ENCODE results near the gene DCUN1D2.
A peak's percentile ranks its signal among the peaks of the same experiment; 100 is the strongest.

DCUN1D2 gene

DNA sequence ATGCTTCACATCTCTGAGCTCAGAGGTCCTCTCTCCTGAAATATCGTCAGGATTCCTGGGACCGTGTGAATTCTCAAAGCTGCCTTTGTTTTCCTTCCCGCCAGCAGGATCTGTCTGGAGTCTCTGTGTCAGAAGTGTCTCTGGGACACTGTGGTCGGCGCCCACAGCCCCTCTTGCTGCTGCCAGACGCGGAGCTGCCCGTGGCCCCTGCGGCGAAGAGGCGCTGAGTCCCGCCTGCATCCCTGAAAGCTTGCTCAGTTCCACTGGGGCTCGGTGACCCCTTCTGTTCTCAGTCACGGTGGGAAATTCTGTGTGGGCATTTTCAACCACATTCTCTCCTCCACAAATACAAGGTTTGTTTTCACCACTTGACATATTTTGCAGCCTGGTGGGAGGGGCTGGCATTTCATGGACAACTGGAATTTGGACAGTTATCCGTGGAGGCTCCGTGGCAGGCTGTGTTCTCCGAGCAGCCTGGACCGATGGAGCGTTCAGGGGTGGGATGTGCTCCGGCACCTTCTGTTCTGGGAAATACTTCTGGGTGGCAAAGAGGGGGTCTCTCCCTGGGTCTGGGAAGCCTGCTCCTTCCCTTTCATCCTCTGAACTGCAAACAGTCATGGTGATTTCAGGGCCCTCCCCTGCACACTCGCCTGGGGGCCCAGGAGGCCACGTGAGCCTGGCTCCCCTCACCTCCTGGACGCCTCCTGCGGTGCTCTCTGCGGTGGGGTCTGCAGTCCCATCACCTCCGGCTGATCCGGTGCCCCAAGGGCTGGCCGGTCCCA is 84.0 kb downstream of the DCUN1D2 start:
- no peak overlapping the region for H3K4me3 ChIP-seq (ENCODE audit: low read depth, low read length)
- in situ Hi-C loops (cut with HindIII; ENCODE audit: low sequenced_read_pairs): no loop called here
- peak; percentile 15 for DNase-seq (ENCODE audit: low read depth, low spot score)
- TF ChIP-seq, protein P1, sequence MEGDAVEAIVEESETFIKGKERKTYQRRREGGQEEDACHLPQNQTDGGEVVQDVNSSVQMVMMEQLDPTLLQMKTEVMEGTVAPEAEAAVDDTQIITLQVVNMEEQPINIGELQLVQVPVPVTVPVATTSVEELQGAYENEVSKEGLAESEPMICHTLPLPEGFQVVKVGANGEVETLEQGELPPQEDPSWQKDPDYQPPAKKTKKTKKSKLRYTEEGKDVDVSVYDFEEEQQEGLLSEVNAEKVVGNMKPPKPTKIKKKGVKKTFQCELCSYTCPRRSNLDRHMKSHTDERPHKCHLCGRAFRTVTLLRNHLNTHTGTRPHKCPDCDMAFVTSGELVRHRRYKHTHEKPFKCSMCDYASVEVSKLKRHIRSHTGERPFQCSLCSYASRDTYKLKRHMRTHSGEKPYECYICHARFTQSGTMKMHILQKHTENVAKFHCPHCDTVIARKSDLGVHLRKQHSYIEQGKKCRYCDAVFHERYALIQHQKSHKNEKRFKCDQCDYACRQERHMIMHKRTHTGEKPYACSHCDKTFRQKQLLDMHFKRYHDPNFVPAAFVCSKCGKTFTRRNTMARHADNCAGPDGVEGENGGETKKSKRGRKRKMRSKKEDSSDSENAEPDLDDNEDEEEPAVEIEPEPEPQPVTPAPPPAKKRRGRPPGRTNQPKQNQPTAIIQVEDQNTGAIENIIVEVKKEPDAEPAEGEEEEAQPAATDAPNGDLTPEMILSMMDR (IDR thresholded peaks at IDR 0.05; ENCODE audit: low read depth, low read length): no peak

Data from astrocyte of the spinal cord (primary cell).